Parathyroid adenoma (tissue), 2 donors: ENCODE results near the gene MED27.

ENCODE experiments used
- H2AFZ ChIP-seq: fragments of 300-600 bp; sonication (generic); one replicate; pipeline ENCODE4 v1.7.0; 2017; ENCODE audit warnings: antibody characterized with exemption, mild to moderate bottlenecking
- H3K27ac ChIP-seq: fragments of 300-600 bp; sonication (generic); one replicate; pipeline ENCODE4 v1.7.0; 2017
- H3K27me3 ChIP-seq: fragments of 300-600 bp; sonication (generic); one replicate; pipeline ENCODE4 v1.7.0; 2017; ENCODE audit warnings: low read length; ENCODE audit not compliant: control insufficient read depth, insufficient read depth
- H3K36me3 ChIP-seq: fragments of 300-600 bp; sonication (generic); one replicate; pipeline ENCODE4 v1.7.0; 2017; ENCODE audit warnings: low read length; ENCODE audit not compliant: control insufficient read depth, insufficient read depth
- H3K4me1 ChIP-seq: fragments of 300-600 bp; sonication (generic); one replicate; pipeline ENCODE4 v1.7.0; 2017; ENCODE audit warnings: control low read depth
- H3K4me2 ChIP-seq: fragments of 300-600 bp; sonication (generic); one replicate; pipeline ENCODE4 v1.7.0; 2017; ENCODE audit warnings: low read length
- H3K4me3 ChIP-seq: fragments of 300-600 bp; sonication (generic); one replicate; pipeline ENCODE4 v1.7.0; 2017; ENCODE audit warnings: low read depth, low read length
- H3K79me2 ChIP-seq: fragments of 300-600 bp; sonication (generic); one replicate; pipeline ENCODE4 v1.7.0; 2017; ENCODE audit warnings: control low read depth
- H3K9ac ChIP-seq: fragments of 300-600 bp; sonication (generic); one replicate; pipeline ENCODE4 v1.7.0; 2017; ENCODE audit warnings: mild to moderate bottlenecking
- H3K9me3 ChIP-seq: fragments of 300-600 bp; sonication (generic); one replicate; pipeline ENCODE4 v1.7.0; 2017; ENCODE audit warnings: low read length; ENCODE audit not compliant: control insufficient read depth
- CTCF ChIP-seq: fragments of 300-600 bp; sonication (generic); IDR thresholded peaks from one replicate; pipeline ENCODE4 v1.7.0; 2017; ENCODE audit warnings: antibody characterized with exemption, mild to moderate bottlenecking
- donor health status: primary hyperparathyroidism.

Gene MED27

GRCh38 chr9:131892902-131893500 lies 186.7 kb downstream of the MED27 start:
- Histone ChIP-seq H3K4me1 (no peaks in the 10 kb centered on the region), H2AFZ (no peak overlapping the region), H3K27me3 (no peaks in the 10 kb centered on the region), H3K4me3 (no peak overlapping the region), H3K9ac (no peak overlapping the region), H3K4me2 (no peak overlapping the region), H3K27ac (no peak overlapping the region), H3K9me3 (no peaks in the 10 kb centered on the region), H3K36me3 (no peaks in the 10 kb centered on the region), H3K79me2 (no peaks in the 10 kb centered on the region)
- no peak for TF ChIP-seq CTCF

GRCh38 chr9:131892162-131892707 lies 187.4 kb downstream of the MED27 start:
- no peak for TF ChIP-seq CTCF
- Histone ChIP-seq H3K79me2 (no peaks in the 10 kb centered on the region), H3K4me3 (no peak overlapping the region), H3K27me3 (no peaks in the 10 kb centered on the region), H3K27ac (no peak overlapping the region), H3K9ac (no peak overlapping the region), H2AFZ (no peak overlapping the region), H3K4me2 (no peak overlapping the region), H3K4me1 (no peaks in the 10 kb centered on the region), H3K36me3 (no peaks in the 10 kb centered on the region), H3K9me3 (no peaks in the 10 kb centered on the region)

- Histone ChIP-seq H3K79me2 (no peaks in the 10 kb centered on the region), H2AFZ (no peak overlapping the region), H3K4me2 (no peak overlapping the region), H3K4me1 (no peaks in the 10 kb centered on the region), H3K9me3 (no peaks in the 10 kb centered on the region), H3K4me3 (no peak overlapping the region), H3K36me3 (no peaks in the 10 kb centered on the region), H3K27me3 (no peaks in the 10 kb centered on the region), H3K9ac (no peak overlapping the region), H3K27ac (no peak overlapping the region)
- no peak for TF ChIP-seq CTCF
Observed at GRCh38 chr9:131891598-131891997, 188.1 kb downstream of the MED27 start.

- no peaks in the 10 kb centered on the region for H3K4me1 ChIP-seq
- no peak overlapping the region for H2AFZ ChIP-seq
- H3K9ac ChIP-seq, result no peak overlapping the region
- TF ChIP-seq CTCF, result no peak
- H3K4me3 ChIP-seq, result no peak overlapping the region
- H3K9me3 ChIP-seq, result no peaks in the 10 kb centered on the region
- no peak overlapping the region for H3K4me2 ChIP-seq
- H3K36me3 ChIP-seq, result no peaks in the 10 kb centered on the region
- H3K79me2 ChIP-seq, result no peaks in the 10 kb centered on the region
- no peaks in the 10 kb centered on the region for H3K27me3 ChIP-seq
- H3K27ac ChIP-seq, result no peak overlapping the region
Observed at GRCh38 chr9:131889437-131890251, 190.0 kb downstream of the MED27 start.
